Measurements from ENCODE around the gene DOCK1. TPM values are rescaled to one million over a fixed set of nuclear protein-coding genes. Genes with fewer than 3 reads are reported as not detected.

DOCK1 gene
- polyA plus RNA-seq, 5 donors = 54.9 to 72.3 (median 68.9) TPM

GRCh38 chr10:127216274-127216673, 311.0 kb downstream of the DOCK1 start:
- DNase-seq = no peak

- no peak for DNase-seq
Observed at GRCh38 chr10:127216786-127217185, 311.6 kb downstream of the DOCK1 start.

GRCh38 chr10:127218658-127219057, 313.4 kb downstream of the DOCK1 start:
- DNase-seq = no peak

- no peak for DNase-seq
Observed at GRCh38 chr10:127221281-127221680, 316.1 kb downstream of the DOCK1 start.

- no peak for DNase-seq
Observed at GRCh38 chr10:127227027-127227426, 321.8 kb downstream of the DOCK1 start.

- no peak for DNase-seq
Observed at GRCh38 chr10:127227663-127228062, 322.4 kb downstream of the DOCK1 start.

GRCh38 chr10:127228195-127228787, 323.1 kb downstream of the DOCK1 start:
- DNase-seq = no peak

GRCh38 chr10:127234306-127234800, 329.1 kb downstream of the DOCK1 start:
- no peak for DNase-seq

- DNase-seq = no peak
Observed at GRCh38 chr10:127236266-127236665, 331.0 kb downstream of the DOCK1 start.

- DNase-seq = no peak
Observed at GRCh38 chr10:127242914-127243313, 337.7 kb downstream of the DOCK1 start.

GRCh38 chr10:127243490-127244272, 338.5 kb downstream of the DOCK1 start:
- DNase-seq = no peak

GRCh38 chr10:127245456-127245855, 340.2 kb downstream of the DOCK1 start:
- no peak for DNase-seq

GRCh38 chr10:127250031-127250430, 344.8 kb downstream of the DOCK1 start:
- DNase-seq = no peak

- DNase-seq = no peak
Observed at GRCh38 chr10:127252818-127253217, 347.6 kb downstream of the DOCK1 start.

- no peak for DNase-seq
Observed at GRCh38 chr10:127254276-127254675, 349.0 kb downstream of the DOCK1 start.

- DNase-seq = no peak
Observed at GRCh38 chr10:127257395-127257794, 352.2 kb downstream of the DOCK1 start.

- DNase-seq = no peak
Observed at GRCh38 chr10:127259347-127259746, 354.1 kb downstream of the DOCK1 start.

- DNase-seq = no peak
Observed at GRCh38 chr10:127262606-127263005, 357.4 kb downstream of the DOCK1 start.

GRCh38 chr10:127265288-127265687, 360.1 kb downstream of the DOCK1 start:
- DNase-seq = no peak

GRCh38 chr10:127266431-127266830, 361.2 kb downstream of the DOCK1 start:
- DNase-seq = no peak

- no peak for DNase-seq
Observed at GRCh38 chr10:127267442-127267841, 362.2 kb downstream of the DOCK1 start.

- DNase-seq = no peak
Observed at GRCh38 chr10:127272076-127272475, 366.8 kb downstream of the DOCK1 start.

GRCh38 chr10:127275272-127275671, 370.0 kb downstream of the DOCK1 start:
- no peak for DNase-seq
